Natural killer cell (primary cell): ENCODE data around the gene ACR. TPM values are rescaled to one million over a fixed set of nuclear protein-coding genes. Genes with fewer than 3 reads are reported as not detected.

Source experiments
- ATAC-seq, 3 donors: fragments of 150-1000 bp in 2 of 3; fragments of 200-7000 bp in 1 of 3; cut with Tn5 transposase; 1 replicate in 1 of 3; 2 replicates in 2 of 3; pipeline ENCODE4 v1.10.0; 2021; ENCODE audit warnings: mild to moderate bottlenecking in 2 of 3, moderate library complexity in 2 of 3
- DNase-seq, 2 donors: peaks; one replicate each; pipeline versions ENCODE4 v3.0.0 to v3.0.0-alpha.2; 2013 to 2021; ENCODE audit warnings: mixed read lengths in 1 of 2
- H3K27ac ChIP-seq: one replicate; pipeline ENCODE4 v1.5.1; 2013; ENCODE audit warnings: mild to moderate bottlenecking, low read length
- H3K27me3 ChIP-seq: one replicate; pipeline ENCODE4 v1.6.1; 2013; ENCODE audit warnings: low read length; ENCODE audit not compliant: control insufficient read depth, insufficient read depth
- H3K36me3 ChIP-seq: one replicate; pipeline ENCODE4 v1.6.1; 2013; ENCODE audit warnings: low read length; ENCODE audit not compliant: control insufficient read depth, insufficient read depth
- H3K4me1 ChIP-seq: one replicate; pipeline ENCODE4 v1.6.1; 2013; ENCODE audit warnings: low read length; ENCODE audit not compliant: control insufficient read depth, insufficient read depth
- H3K4me3 ChIP-seq: one replicate; pipeline ENCODE4 v1.5.1; 2013; ENCODE audit warnings: low read length
- H3K9me3 ChIP-seq: one replicate; pipeline ENCODE4 v1.6.1; 2013; ENCODE audit warnings: low read length; ENCODE audit not compliant: control insufficient read depth, insufficient read depth
- H3K27ac Mint-ChIP-seq, 2 donors: one replicate each; pipeline ENCODE4 v1.8.0; 2022; ENCODE audit warnings: mild to moderate bottlenecking in 2 of 2, mixed read lengths in 2 of 2, moderate library complexity in 1 of 2
- H3K27me3 Mint-ChIP-seq, 2 donors: one replicate each; pipeline ENCODE4 v1.8.0; 2022; ENCODE audit warnings: low read depth in 2 of 2, mixed read lengths in 2 of 2
- H3K36me3 Mint-ChIP-seq: one replicate; pipeline ENCODE4 v1.8.0; 2022; ENCODE audit warnings: mixed read lengths
- H3K4me1 Mint-ChIP-seq, 2 donors: one replicate each; pipeline ENCODE4 v1.8.0; 2022; ENCODE audit warnings: mixed read lengths in 2 of 2
- H3K4me3 Mint-ChIP-seq: one replicate; pipeline ENCODE4 v1.8.0; 2022; ENCODE audit warnings: mild to moderate bottlenecking, moderate library complexity, mixed read lengths
- H3K9me3 Mint-ChIP-seq, 2 donors: one replicate each; pipeline ENCODE4 v1.8.0; 2022; ENCODE audit warnings: mixed read lengths in 2 of 2
- CTCF ChIP-seq: fragments of 200-600 bp; IDR thresholded peaks from one replicate; pipeline ENCODE4 v1.8.0; 2022; ENCODE audit warnings: antibody characterized with exemption
- WGBS: methylation state at CpG from one replicate; pipeline ENCODE4 v1.1.7; 2013; ENCODE audit warnings: missing lambda C conversion rate; ENCODE audit not compliant: insufficient coverage; 5-methylcytosine and 5-hydroxymethylcytosine counted together
- intact Hi-C: fragments of 100-400 bp; cut with micrococcal nuclease; formaldehyde crosslinking; loops from one replicate; pipeline ENCODE4 v1.14.2; 2022
- total RNA-seq, 4 donors: library from RNA; stranded (reverse); fragments of 120-200 nt in 1 of 4; gene quantifications; one replicate each; pipeline versions ENCODE4 v1.2.3 to v1.2.4, GENCODE V29; 2013 to 2022

Gene ACR
- total RNA-seq, 3 donors from 2014 or later (not counting 1 experiment from before 2014, with no cell fraction given) = not detected

GRCh38 chr22:50693462-50693861 is 44.5 kb upstream of the ACR start:
- DNase-seq (no peak), ATAC-seq (no peak)
- H3K4me1 ChIP-seq = no peaks in the 10 kb centered on the region
- Mint-ChIP-seq H3K36me3 (no peaks in the 10 kb centered on the region), H3K9me3 (peaks cover 0 to 5% of the 10 kb centered on the region in 2 donors), H3K27me3 (peaks cover 8 to 12% of the 10 kb centered on the region in 2 donors), H3K4me1 (no peaks in the 10 kb centered on the region), H3K27ac (no peak overlapping the region), H3K4me3 (no peak overlapping the region)
- WGBS = 80% methylated on average over 5 of the region's 6 CpGs
- H3K36me3 ChIP-seq = no peaks in the 10 kb centered on the region
- no peak overlapping the region for H3K27ac ChIP-seq
- H3K9me3 ChIP-seq = no peaks in the 10 kb centered on the region
- intact Hi-C loops = loop anchor here (5.0 kb wide), 1 partner anchor 441 kb away; the partner anchor contains the start of gene HDAC10
- no peak overlapping the region for H3K4me3 ChIP-seq
- no peaks in the 10 kb centered on the region for H3K27me3 ChIP-seq
- TF ChIP-seq CTCF = no peak

- Mint-ChIP-seq H3K27ac (no peak overlapping the region), H3K9me3 (peaks cover 0 to 5% of the 10 kb centered on the region in 2 donors), H3K27me3 (peaks cover 8 to 12% of the 10 kb centered on the region in 2 donors), H3K36me3 (no peaks in the 10 kb centered on the region), H3K4me1 (no peaks in the 10 kb centered on the region), H3K4me3 (no peak overlapping the region)
- Histone ChIP-seq H3K27ac (no peak overlapping the region), H3K9me3 (no peaks in the 10 kb centered on the region), H3K27me3 (no peaks in the 10 kb centered on the region), H3K4me1 (no peaks in the 10 kb centered on the region), H3K36me3 (no peaks in the 10 kb centered on the region), H3K4me3 (no peak overlapping the region)
- DNase-seq = no peak
- WGBS = 67% methylated on average over 3 of the region's 3 CpGs
- ATAC-seq = no peak
- TF ChIP-seq CTCF = no peak
- intact Hi-C loops = loop anchor here (5.0 kb wide), 1 partner anchor 442 kb away; the partner anchor contains the start of gene HDAC10
These were observed 43.9 kb upstream of the ACR start for GRCh38 chr22:50694099-50694605.

- Histone ChIP-seq H3K4me1 (no peaks in the 10 kb centered on the region), H3K27me3 (no peaks in the 10 kb centered on the region), H3K36me3 (no peaks in the 10 kb centered on the region), H3K9me3 (no peaks in the 10 kb centered on the region), H3K27ac (no peak overlapping the region), H3K4me3 (no peak overlapping the region)
- no peak overlapping the region for H3K4me3 Mint-ChIP-seq
- H3K36me3 Mint-ChIP-seq = no peaks in the 10 kb centered on the region
- intact Hi-C loops = loop anchor here (5.0 kb wide), 1 partner anchor 443 kb away; the partner anchor contains the start of gene HDAC10
- no peak for DNase-seq
- H3K9me3 Mint-ChIP-seq = peaks cover 0 to 5% of the 10 kb centered on the region in 2 donors
- H3K27ac Mint-ChIP-seq = no peak overlapping the region
- 90% methylated on average over 18 of the region's 18 CpGs for WGBS
- no peak for ATAC-seq
- no peaks in the 10 kb centered on the region for H3K4me1 Mint-ChIP-seq
- peaks cover 8 to 12% of the 10 kb centered on the region in 2 donors for H3K27me3 Mint-ChIP-seq
- no peak for TF ChIP-seq CTCF
These were observed 43.1 kb upstream of the ACR start for GRCh38 chr22:50694766-50695420.
